ENCODE data around the gene ARHGEF16.

ARHGEF16 gene

GRCh38 chr1:3520419-3521378 lies 66.2 kb downstream of the ARHGEF16 start:
- no peak for DNase-seq

- no peak for DNase-seq
These were observed 67.0 kb downstream of the ARHGEF16 start for GRCh38 chr1:3521426-3521825.

- no peak for DNase-seq
These were observed 67.6 kb downstream of the ARHGEF16 start for GRCh38 chr1:3522112-3522511.

GRCh38 chr1:3522564-3523265 lies 68.2 kb downstream of the ARHGEF16 start:
- no peak for DNase-seq

GRCh38 chr1:3523980-3524379 lies 69.5 kb downstream of the ARHGEF16 start:
- DNase-seq, result no peak

GRCh38 chr1:3524556-3525203 lies 70.2 kb downstream of the ARHGEF16 start:
- no peak for DNase-seq

GRCh38 chr1:3525551-3526482 lies 71.4 kb downstream of the ARHGEF16 start:
- no peak for DNase-seq

- no peak for DNase-seq
These were observed 73.3 kb downstream of the ARHGEF16 start for GRCh38 chr1:3527774-3528173.

- DNase-seq, result no peak
These were observed 74.7 kb downstream of the ARHGEF16 start for GRCh38 chr1:3529099-3529729.

GRCh38 chr1:3530086-3530925 lies 75.8 kb downstream of the ARHGEF16 start:
- DNase-seq, result no peak

Data from NCI-H2081 (cell line).